ENCODE results near the gene C9orf152.

The C9orf152 gene

DNA sequence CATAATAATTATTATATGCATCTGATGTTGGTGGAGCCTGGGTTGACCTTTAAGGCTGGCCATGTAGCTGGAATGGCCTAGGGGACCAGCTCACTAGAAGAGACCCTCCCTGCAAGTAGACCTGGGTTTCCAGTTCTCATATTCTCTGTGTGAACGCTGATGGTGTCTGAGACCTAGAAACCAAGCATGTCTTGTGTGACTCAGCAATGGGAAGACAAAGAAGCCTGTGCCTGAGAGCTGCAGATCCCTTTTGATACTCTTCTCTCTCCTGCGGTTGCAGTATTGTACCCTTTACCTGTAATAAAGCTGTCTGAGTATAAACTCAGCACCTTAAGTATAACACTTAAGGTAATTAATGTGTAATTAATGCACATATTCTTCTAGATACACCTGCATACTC, 22.2 kb downstream of the C9orf152 start:
- peaks cover 3% of the 10 kb centered on the region for H3K36me3 Mint-ChIP-seq (ENCODE audit: insufficient read depth)
- ATAC-seq (replicated peaks) (no peak), DNase-seq (no peak)
- H3K9me3 Mint-ChIP-seq = no peaks in the 10 kb centered on the region
- H3K27ac Mint-ChIP-seq = no peak overlapping the region
- H3K4me1 Mint-ChIP-seq (ENCODE audit: low read depth in 2 of 2) = peaks cover 0 to 2% of the 10 kb centered on the region in 2 donors
- H3K4me3 Mint-ChIP-seq = no peak overlapping the region
- no peaks in the 10 kb centered on the region for H3K27me3 Mint-ChIP-seq

DNA sequence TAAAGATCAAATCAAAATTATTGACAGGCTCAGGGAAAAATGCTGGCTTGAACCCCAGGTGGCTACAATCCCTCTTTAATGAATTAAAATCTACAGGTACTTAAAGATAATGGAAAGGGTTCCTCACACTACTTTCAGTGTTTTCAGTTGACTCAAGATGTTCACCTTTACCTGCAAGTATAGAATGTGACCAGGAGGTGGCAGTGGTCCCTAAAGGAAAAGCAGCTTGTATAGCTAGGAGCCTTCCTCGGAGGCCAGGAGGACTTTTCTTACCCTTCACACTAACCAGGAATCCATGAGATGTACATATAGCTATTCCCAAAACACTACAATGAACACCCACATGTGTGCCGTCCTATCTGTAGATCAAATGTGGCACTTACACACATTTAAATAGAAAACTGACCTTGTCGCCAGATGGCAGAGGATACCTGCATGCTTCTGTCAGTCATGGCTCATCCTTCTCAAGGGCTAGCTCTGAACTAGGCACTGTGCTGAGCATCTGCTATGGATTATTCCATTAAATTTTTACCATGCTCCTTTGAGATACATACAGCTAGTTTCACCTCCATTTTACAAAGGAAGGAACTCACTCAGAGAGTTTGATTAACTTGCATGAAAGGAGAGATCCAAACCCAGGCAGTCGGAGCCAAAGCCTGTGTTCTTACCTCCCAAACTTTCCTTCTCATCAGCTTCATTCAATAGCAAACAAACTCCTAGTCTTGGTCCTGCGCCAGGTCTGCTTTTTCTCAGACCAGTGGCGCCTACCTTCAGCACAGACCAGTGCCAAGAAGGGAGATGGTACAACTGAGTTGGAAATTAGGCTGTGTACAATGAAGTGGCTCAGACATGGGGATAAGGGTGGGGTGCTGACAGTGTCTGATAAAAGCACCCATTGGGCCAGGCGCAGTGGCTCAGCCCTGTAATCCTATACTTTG, 24.5 kb downstream of the C9orf152 start:
- ATAC-seq (replicated peaks) = peak; percentile 46
- no peaks in the 10 kb centered on the region for H3K9me3 Mint-ChIP-seq
- H3K4me1 Mint-ChIP-seq (ENCODE audit: low read depth in 2 of 2) = peaks cover 0 to 2% of the 10 kb centered on the region in 2 donors
- no peaks in the 10 kb centered on the region for H3K27me3 Mint-ChIP-seq
- no peak overlapping the region for H3K4me3 Mint-ChIP-seq
- H3K27ac Mint-ChIP-seq = no peak overlapping the region
- H3K36me3 Mint-ChIP-seq (ENCODE audit: insufficient read depth) = peaks cover 3% of the 10 kb centered on the region
- DNase-seq = peak; percentile 20 to 36 (median 29)

DNA sequence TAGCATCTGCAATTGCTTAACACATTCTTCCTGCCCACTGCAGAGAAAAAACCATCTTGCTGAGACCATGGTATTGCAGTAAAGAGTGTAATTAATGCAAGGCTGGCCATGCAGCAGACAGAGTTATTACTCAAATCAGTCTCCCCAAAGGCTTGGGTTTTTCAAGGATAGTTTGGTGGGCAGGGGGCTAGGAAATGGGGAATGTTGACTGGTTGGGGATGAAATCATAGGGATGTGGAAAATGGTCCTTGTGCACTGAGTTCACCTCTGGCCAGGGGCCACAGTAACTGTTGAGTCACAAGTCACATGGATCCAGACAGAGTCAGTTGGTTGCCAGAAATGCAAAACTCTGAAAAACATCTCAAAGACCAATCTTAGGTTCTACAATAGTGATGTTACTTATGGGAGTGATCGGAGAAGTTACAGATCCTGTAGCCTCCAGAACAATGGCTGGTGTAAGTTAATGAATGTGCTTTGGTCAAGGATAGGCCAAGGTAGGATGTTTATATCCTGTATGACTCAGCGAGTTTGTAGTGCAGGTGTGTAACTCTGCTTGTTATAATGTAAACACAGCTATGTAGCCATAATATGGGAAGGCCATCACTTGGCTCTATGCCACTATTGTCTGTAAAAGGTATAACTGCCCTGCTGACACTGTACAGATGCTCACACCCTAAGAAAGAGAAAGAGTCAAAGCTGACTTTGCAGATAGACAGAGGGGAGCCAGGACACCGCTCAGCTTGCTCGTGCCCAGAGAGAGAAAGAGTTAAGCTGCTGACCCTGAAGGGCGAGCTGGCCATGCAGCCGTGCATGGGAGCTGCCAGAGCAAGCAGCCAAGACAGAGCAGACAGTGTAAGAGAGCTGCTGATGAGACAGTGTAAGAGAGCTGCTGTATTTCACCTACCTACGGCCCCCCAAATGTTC, 27.2 kb downstream of the C9orf152 start:
- H3K9me3 Mint-ChIP-seq = no peaks in the 10 kb centered on the region
- no peak overlapping the region for H3K27ac Mint-ChIP-seq
- DNase-seq (no peak), ATAC-seq (replicated peaks) (no peak)
- H3K36me3 Mint-ChIP-seq (ENCODE audit: insufficient read depth) = no peaks in the 10 kb centered on the region
- H3K27me3 Mint-ChIP-seq = peaks cover 0 to 7% of the 10 kb centered on the region in 2 donors
- peaks cover 0 to 2% of the 10 kb centered on the region in 2 donors for H3K4me1 Mint-ChIP-seq (ENCODE audit: low read depth in 2 of 2)
- H3K4me3 Mint-ChIP-seq = no peak overlapping the region

DNA sequence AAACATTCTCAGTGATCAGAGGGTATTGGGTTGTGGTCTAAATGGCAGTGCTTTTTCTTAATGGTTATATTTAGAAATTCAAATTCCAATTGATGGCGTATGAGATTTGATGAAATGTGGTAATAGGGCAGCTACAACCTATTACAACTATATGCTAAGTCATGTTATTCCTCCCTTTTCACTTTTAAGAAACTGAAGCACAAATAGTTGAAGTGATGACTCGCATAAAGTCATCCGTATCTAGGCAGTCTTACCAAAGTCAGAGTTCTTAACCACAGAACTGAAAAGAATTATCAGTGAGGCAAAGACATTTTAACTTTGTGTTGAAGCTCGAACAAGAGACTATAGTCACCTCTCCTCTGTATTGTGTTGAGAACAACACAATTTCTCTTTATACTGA, 28.2 kb downstream of the C9orf152 start:
- ATAC-seq (replicated peaks) (no peak), DNase-seq (no peak)
- no peaks in the 10 kb centered on the region for H3K36me3 Mint-ChIP-seq (ENCODE audit: insufficient read depth)
- peaks cover 0 to 2% of the 10 kb centered on the region in 2 donors for H3K4me1 Mint-ChIP-seq (ENCODE audit: low read depth in 2 of 2)
- H3K4me3 Mint-ChIP-seq = no peak overlapping the region
- peaks cover 0 to 7% of the 10 kb centered on the region in 2 donors for H3K27me3 Mint-ChIP-seq
- H3K9me3 Mint-ChIP-seq = no peaks in the 10 kb centered on the region
- no peak overlapping the region for H3K27ac Mint-ChIP-seq

DNA sequence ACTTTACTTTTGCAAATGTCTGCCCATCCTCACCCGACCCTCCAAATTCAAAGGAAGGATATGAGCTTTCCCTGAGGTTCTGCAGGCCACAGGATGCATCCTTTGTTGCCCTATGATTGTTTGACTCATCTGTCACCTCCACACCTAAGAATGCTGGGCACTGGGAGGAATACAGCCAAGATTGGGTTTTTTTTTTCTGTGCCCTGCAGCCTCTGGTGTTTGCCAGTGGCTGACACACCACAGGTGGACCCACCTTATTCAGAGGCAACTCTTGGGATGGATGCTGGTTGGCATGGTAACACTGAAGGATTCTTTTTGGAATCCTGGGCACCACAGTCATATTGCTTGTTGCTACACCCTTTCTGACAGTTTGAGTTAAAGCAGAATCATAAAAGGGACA, 29.7 kb downstream of the C9orf152 start:
- no peak overlapping the region for H3K27ac Mint-ChIP-seq
- no peak for ATAC-seq (replicated peaks)
- no peaks in the 10 kb centered on the region for H3K9me3 Mint-ChIP-seq
- no peak for DNase-seq
- H3K27me3 Mint-ChIP-seq = peaks cover 0 to 7% of the 10 kb centered on the region in 2 donors
- peaks cover under 1% of the 10 kb centered on the region for H3K36me3 Mint-ChIP-seq (ENCODE audit: insufficient read depth)
- H3K4me3 Mint-ChIP-seq = no peak overlapping the region
- H3K4me1 Mint-ChIP-seq (ENCODE audit: low read depth in 2 of 2) = peaks cover 4 to 5% of the 10 kb centered on the region in 2 donors

DNA sequence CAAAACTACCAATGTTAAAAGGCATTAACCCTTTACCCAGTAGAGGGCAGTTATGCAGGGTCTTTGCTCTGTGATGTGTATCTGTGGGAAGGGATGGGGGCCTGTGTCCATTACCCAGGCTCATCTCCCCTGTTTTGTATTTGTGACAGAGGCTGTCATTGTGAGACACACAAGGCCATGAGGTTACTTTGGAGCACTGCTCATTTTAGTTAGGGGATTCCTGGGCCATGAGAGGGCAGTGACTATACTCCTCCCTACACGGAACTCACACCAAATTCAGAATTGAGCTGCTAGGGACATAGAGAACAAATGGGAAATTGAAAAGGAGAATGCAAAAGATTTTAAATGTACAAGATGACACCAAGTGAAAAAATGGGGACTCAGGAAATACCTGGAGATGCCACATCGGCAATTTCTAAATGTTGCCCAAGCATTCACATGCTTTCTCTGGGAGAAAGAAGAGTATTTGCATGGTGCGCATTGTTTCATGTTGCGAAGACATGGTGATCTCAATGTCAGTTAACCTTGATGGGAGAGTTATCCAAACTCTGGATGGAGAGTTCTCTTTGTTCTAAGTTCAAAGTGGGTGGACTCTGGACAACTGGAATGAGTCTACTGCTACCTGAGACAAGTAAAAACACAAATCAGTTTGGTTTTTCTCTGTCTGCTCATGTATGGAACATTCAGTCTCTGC, 32.5 kb downstream of the C9orf152 start:
- ATAC-seq (replicated peaks) = no peak

DNA sequence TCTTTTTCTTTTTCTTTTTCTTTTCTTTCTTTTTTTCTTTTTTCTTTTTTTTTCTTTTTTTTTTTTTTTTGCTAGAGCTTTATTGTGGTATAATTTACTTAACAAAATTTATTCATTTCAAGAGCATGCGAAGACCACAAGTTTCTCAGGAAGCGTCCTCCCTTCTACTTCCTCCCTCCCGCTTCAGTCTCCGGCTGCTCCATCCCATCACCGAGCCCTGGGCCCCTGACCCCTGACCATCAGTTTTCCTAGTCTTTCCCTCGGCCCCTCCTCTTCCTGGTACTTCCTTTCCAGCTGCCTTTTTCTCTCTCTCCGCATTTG, 34.7 kb downstream of the C9orf152 start:
- H3K27ac Mint-ChIP-seq = peak overlapping the region in 1 of 2 donors; percentile 30
- no peak for DNase-seq
- no peak for ATAC-seq (replicated peaks)
- peaks cover 4 to 5% of the 10 kb centered on the region in 2 donors for H3K4me1 Mint-ChIP-seq (ENCODE audit: low read depth in 2 of 2)
- peaks cover 0 to 7% of the 10 kb centered on the region in 2 donors for H3K27me3 Mint-ChIP-seq
- H3K4me3 Mint-ChIP-seq = peak overlapping the region; percentile 5 to 36
- H3K36me3 Mint-ChIP-seq (ENCODE audit: insufficient read depth) = peaks cover 8% of the 10 kb centered on the region
- H3K9me3 Mint-ChIP-seq = no peaks in the 10 kb centered on the region

More for the DNA sequence above, 32.5 kb downstream of the C9orf152 start:
- peaks cover 8% of the 10 kb centered on the region for H3K36me3 Mint-ChIP-seq (ENCODE audit: insufficient read depth)
- peaks cover 0 to 7% of the 10 kb centered on the region in 2 donors for H3K27me3 Mint-ChIP-seq
- no peak overlapping the region for H3K4me3 Mint-ChIP-seq
- H3K9me3 Mint-ChIP-seq = no peaks in the 10 kb centered on the region
- H3K4me1 Mint-ChIP-seq (ENCODE audit: low read depth in 2 of 2) = peaks cover 4 to 5% of the 10 kb centered on the region in 2 donors
- no peak for DNase-seq
- H3K27ac Mint-ChIP-seq = no peak overlapping the region

DNA sequence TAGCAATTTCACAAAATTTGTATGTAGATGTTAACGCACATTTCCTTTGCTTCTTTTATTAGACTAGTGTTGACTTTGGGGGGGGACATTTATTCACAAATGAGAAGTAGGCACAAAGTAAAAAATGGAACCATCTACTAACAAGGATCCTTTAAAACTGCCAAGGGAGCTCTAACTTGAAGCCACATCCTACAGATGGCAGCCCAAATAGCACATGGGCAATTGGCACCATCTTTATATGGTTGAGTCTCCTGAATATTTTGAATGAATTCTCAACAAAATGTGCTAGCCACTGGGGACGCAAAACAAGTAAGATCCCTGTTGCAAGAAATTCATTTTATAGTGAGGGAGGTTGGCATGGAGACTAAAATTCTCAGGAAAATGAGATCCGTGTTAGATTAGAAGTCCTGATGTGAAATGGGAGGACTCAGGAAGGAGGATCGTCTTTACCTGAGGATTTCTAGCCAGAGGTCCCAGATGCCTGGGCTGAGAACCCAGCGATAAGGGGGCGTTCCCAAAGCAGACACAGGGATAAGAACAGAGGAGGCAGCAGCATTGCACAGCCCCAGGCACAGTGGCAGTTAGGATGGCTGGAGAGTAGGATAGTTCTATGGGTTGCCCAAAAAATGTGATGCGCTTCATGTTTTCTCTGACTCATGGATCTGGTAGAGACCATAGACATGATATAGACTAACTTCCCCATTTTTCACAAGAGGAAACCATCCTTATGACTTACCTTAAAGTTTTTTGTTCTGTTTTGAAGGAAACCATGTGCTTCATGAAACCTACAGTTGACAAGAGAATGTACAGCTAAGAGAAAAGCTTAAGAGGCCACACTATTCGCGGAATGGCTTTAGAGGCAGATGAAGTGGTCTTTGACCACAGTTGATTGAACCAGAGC, 37.4 kb downstream of the C9orf152 start:
- Mint-ChIP-seq H3K9me3 (no peaks in the 10 kb centered on the region), H3K4me1 (ENCODE audit: low read depth in 2 of 2) (peaks cover 4 to 5% of the 10 kb centered on the region in 2 donors), H3K27me3 (no peaks in the 10 kb centered on the region), H3K27ac (no peak overlapping the region), H3K36me3 (ENCODE audit: insufficient read depth) (peaks cover 11% of the 10 kb centered on the region), H3K4me3 (no peak overlapping the region)
- no peak for ATAC-seq (replicated peaks)
- no peak for DNase-seq

DNA sequence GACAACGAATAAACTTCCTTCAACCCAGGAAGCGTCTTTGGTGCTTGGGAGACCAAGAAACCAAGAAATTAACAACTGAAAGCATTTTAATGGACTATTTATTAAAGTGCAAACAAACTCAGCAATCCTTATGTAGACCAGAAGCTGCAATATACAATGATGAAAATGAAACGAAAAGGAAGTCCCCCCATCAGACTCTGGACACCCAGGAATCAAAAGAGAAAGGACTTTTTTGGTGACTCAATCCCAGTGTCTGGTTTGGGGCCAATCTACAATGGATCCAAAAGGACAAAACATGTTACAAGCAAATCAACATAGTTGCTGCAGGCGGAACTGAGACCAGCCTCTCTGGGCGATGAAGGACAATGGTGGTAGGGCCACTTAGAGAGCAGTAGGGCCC, 39.5 kb downstream of the C9orf152 start:
- no peak for ATAC-seq (replicated peaks)
- Mint-ChIP-seq H3K4me1 (ENCODE audit: low read depth in 2 of 2) (peaks cover 2 to 3% of the 10 kb centered on the region in 2 donors), H3K36me3 (ENCODE audit: insufficient read depth) (peaks cover 11% of the 10 kb centered on the region), H3K27me3 (no peaks in the 10 kb centered on the region), H3K27ac (no peak overlapping the region), H3K4me3 (no peak overlapping the region), H3K9me3 (no peaks in the 10 kb centered on the region)
- DNase-seq = no peak

DNA sequence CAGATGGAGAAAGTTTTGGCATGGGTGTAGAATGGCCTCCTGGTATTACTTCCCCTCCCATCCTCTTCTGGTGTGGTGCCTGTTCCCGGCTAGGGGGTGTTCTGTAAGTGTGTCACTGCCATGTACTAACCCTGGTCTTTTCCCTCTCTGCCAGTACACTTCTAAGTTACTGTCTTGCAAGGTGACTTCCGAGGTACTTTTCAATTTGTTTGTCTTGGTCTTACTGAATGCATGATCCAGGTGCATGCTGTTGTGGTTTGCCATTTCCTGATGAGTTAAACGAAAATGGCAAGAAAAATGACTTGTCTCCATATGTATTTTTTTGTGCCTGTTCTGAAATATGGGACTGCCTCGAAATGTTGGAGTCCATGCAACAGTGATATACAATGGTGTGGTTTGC, 46.0 kb downstream of the C9orf152 start:
- no peaks in the 10 kb centered on the region for H3K27me3 Mint-ChIP-seq
- no peak overlapping the region for H3K4me3 Mint-ChIP-seq
- no peak for DNase-seq
- ATAC-seq (replicated peaks) = no peak
- peaks cover 17 to 23% of the 10 kb centered on the region in 2 donors for H3K4me1 Mint-ChIP-seq (ENCODE audit: low read depth in 2 of 2)
- peaks cover 5% of the 10 kb centered on the region for H3K36me3 Mint-ChIP-seq (ENCODE audit: insufficient read depth)
- H3K27ac Mint-ChIP-seq = peak overlapping the region in 1 of 2 donors; percentile 70
- H3K9me3 Mint-ChIP-seq = no peaks in the 10 kb centered on the region

DNA sequence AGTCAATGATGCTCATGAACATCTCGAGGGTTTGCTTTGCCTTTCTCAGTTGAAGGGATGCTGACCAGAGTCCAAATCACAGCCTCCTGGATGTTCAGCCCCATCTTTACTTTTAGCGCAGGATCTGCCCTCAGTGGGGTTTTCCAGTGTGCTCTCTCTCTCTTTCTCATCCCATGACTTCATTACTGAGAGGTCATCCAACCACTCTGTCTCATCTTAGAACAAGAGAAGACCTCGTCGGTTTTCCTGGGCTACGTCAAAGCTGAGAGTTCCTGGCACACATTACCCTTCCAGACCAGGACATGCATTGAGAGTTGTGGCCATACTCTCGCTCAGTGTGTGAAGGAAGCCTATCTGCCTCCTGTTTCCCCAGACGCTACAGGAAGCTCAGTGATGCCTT, 47.3 kb downstream of the C9orf152 start:
- Mint-ChIP-seq H3K27ac (no peak overlapping the region), H3K36me3 (ENCODE audit: insufficient read depth) (peaks cover 7% of the 10 kb centered on the region), H3K27me3 (no peaks in the 10 kb centered on the region), H3K4me1 (ENCODE audit: low read depth in 2 of 2) (peaks cover 27 to 36% of the 10 kb centered on the region in 2 donors), H3K9me3 (no peaks in the 10 kb centered on the region), H3K4me3 (no peak overlapping the region)
- DNase-seq (no peak), ATAC-seq (replicated peaks) (no peak)

DNA sequence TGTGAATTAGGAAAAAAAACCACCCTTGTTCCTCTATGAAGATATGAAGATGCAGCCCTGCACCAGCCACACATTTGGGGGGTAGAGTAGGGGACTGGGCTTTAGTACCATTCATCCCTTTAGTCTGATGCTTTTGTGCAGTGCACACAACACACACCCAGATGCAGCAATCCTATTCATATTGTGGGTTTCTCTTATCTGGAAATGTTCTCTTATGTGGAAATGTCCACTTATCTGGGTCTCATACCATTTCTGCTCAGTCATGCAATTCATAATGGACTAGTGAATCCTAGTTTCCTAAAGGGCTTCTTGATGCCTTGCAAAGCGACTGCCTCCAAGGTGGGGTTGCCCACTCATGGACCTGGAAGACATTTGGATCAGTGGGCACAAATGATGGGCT, 47.8 kb downstream of the C9orf152 start:
- Mint-ChIP-seq H3K9me3 (no peaks in the 10 kb centered on the region), H3K27me3 (no peaks in the 10 kb centered on the region), H3K27ac (peak overlapping the region in 1 of 2 donors; percentile 39)

More for the DNA sequence above, 47.8 kb downstream of the C9orf152 start:
- Mint-ChIP-seq H3K4me3 (no peak overlapping the region), H3K4me1 (ENCODE audit: low read depth in 2 of 2) (peaks cover 27 to 36% of the 10 kb centered on the region in 2 donors), H3K36me3 (ENCODE audit: insufficient read depth) (peaks cover 7% of the 10 kb centered on the region)
- DNase-seq = no peak
- ATAC-seq (replicated peaks) = no peak

All from effector memory CD8-positive, alpha-beta T cell (primary cell).